HUES48 (cell line): ENCODE measurements around the gene CTBP2.

Source experiments
- H3K27ac ChIP-seq: one replicate; pipeline ENCODE4 v1.7.0; 2013; ENCODE audit warnings: low read depth, low read length, inconsistent platforms
- H3K27me3 ChIP-seq: 2 replicates; pipeline ENCODE4 v1.6.1; 2013; ENCODE audit warnings: mild to moderate bottlenecking, low read length; ENCODE audit not compliant: control insufficient read depth, insufficient read depth
- H3K36me3 ChIP-seq: 2 replicates; pipeline ENCODE4 v1.6.1; 2013; ENCODE audit warnings: low read length; ENCODE audit not compliant: control insufficient read depth, insufficient read depth
- H3K4me1 ChIP-seq: 2 replicates; pipeline ENCODE4 v1.6.1; 2013; ENCODE audit warnings: mild to moderate bottlenecking, low read length; ENCODE audit not compliant: control insufficient read depth, insufficient read depth
- H3K4me3 ChIP-seq: 2 replicates; pipeline ENCODE4 v1.5.1; 2013; ENCODE audit warnings: mild to moderate bottlenecking, low read depth, low read length
- H3K9ac ChIP-seq: 2 replicates; pipeline ENCODE4 v1.6.1; 2013; ENCODE audit warnings: mild to moderate bottlenecking, low read depth, low read length, moderate library complexity
- H3K9me3 ChIP-seq: 2 replicates; pipeline ENCODE4 v1.6.1; 2013; ENCODE audit warnings: low read length; ENCODE audit not compliant: control insufficient read depth, insufficient read depth

Gene CTBP2

GRCh38 chr10:125107166-125107949 is 53.0 kb downstream of the CTBP2 start:
- peaks cover 65% of the 10 kb centered on the region for H3K36me3 ChIP-seq
- peaks cover 26% of the 10 kb centered on the region for H3K4me1 ChIP-seq
- no peaks in the 10 kb centered on the region for H3K27me3 ChIP-seq
- no peak overlapping the region for H3K9ac ChIP-seq
- H3K9me3 ChIP-seq, result no peaks in the 10 kb centered on the region
- H3K27ac ChIP-seq, result no peak overlapping the region
- H3K4me3 ChIP-seq, result no peak overlapping the region

- Histone ChIP-seq H3K4me1 (peaks cover 34% of the 10 kb centered on the region), H3K4me3 (no peak overlapping the region), H3K9me3 (no peaks in the 10 kb centered on the region), H3K27me3 (no peaks in the 10 kb centered on the region), H3K36me3 (peaks cover 70% of the 10 kb centered on the region), H3K9ac (no peak overlapping the region), H3K27ac (no peak overlapping the region)
These were observed 53.8 kb downstream of the CTBP2 start for GRCh38 chr10:125106586-125106985.

GRCh38 chr10:125105706-125106255 is 54.6 kb downstream of the CTBP2 start:
- H3K4me1 ChIP-seq, result peaks cover 42% of the 10 kb centered on the region
- H3K9me3 ChIP-seq, result no peaks in the 10 kb centered on the region
- H3K27ac ChIP-seq, result no peak overlapping the region
- no peaks in the 10 kb centered on the region for H3K27me3 ChIP-seq
- no peak overlapping the region for H3K4me3 ChIP-seq
- no peak overlapping the region for H3K9ac ChIP-seq
- peaks cover 71% of the 10 kb centered on the region for H3K36me3 ChIP-seq

- Histone ChIP-seq H3K9me3 (no peaks in the 10 kb centered on the region), H3K4me1 (peaks cover 45% of the 10 kb centered on the region), H3K27me3 (no peaks in the 10 kb centered on the region), H3K9ac (no peak overlapping the region), H3K4me3 (no peak overlapping the region), H3K36me3 (peaks cover 70% of the 10 kb centered on the region), H3K27ac (no peak overlapping the region)
These were observed 55.2 kb downstream of the CTBP2 start for GRCh38 chr10:125105155-125105554.

- Histone ChIP-seq H3K27me3 (no peaks in the 10 kb centered on the region), H3K27ac (no peak overlapping the region), H3K9ac (no peak overlapping the region), H3K36me3 (peaks cover 70% of the 10 kb centered on the region), H3K9me3 (no peaks in the 10 kb centered on the region), H3K4me3 (no peak overlapping the region), H3K4me1 (peaks cover 45% of the 10 kb centered on the region)
These were observed 55.8 kb downstream of the CTBP2 start for GRCh38 chr10:125104559-125104958.

GRCh38 chr10:125103924-125104323 is 56.4 kb downstream of the CTBP2 start:
- Histone ChIP-seq H3K4me3 (no peak overlapping the region), H3K27ac (no peak overlapping the region), H3K9me3 (no peaks in the 10 kb centered on the region), H3K27me3 (no peaks in the 10 kb centered on the region), H3K4me1 (peaks cover 45% of the 10 kb centered on the region), H3K9ac (no peak overlapping the region), H3K36me3 (peaks cover 66% of the 10 kb centered on the region)

GRCh38 chr10:125103466-125103865 is 56.9 kb downstream of the CTBP2 start:
- H3K4me3 ChIP-seq, result no peak overlapping the region
- peaks cover 45% of the 10 kb centered on the region for H3K4me1 ChIP-seq
- no peak overlapping the region for H3K27ac ChIP-seq
- no peak overlapping the region for H3K9ac ChIP-seq
- peaks cover 62% of the 10 kb centered on the region for H3K36me3 ChIP-seq
- H3K9me3 ChIP-seq, result no peaks in the 10 kb centered on the region
- no peaks in the 10 kb centered on the region for H3K27me3 ChIP-seq

- Histone ChIP-seq H3K4me1 (peaks cover 45% of the 10 kb centered on the region), H3K9ac (no peak overlapping the region), H3K36me3 (peaks cover 55% of the 10 kb centered on the region), H3K27ac (no peak overlapping the region), H3K27me3 (no peaks in the 10 kb centered on the region), H3K4me3 (no peak overlapping the region), H3K9me3 (no peaks in the 10 kb centered on the region)
These were observed 57.5 kb downstream of the CTBP2 start for GRCh38 chr10:125102821-125103220.

GRCh38 chr10:125102246-125102645 is 58.1 kb downstream of the CTBP2 start:
- no peak overlapping the region for H3K9ac ChIP-seq
- no peak overlapping the region for H3K27ac ChIP-seq
- H3K36me3 ChIP-seq, result peaks cover 54% of the 10 kb centered on the region
- H3K27me3 ChIP-seq, result no peaks in the 10 kb centered on the region
- H3K4me1 ChIP-seq, result peaks cover 50% of the 10 kb centered on the region
- H3K4me3 ChIP-seq, result no peak overlapping the region
- no peaks in the 10 kb centered on the region for H3K9me3 ChIP-seq

- no peaks in the 10 kb centered on the region for H3K9me3 ChIP-seq
- no peak overlapping the region for H3K27ac ChIP-seq
- peaks cover 53% of the 10 kb centered on the region for H3K4me1 ChIP-seq
- no peaks in the 10 kb centered on the region for H3K27me3 ChIP-seq
- no peak overlapping the region for H3K4me3 ChIP-seq
- H3K9ac ChIP-seq, result no peak overlapping the region
- H3K36me3 ChIP-seq, result peaks cover 51% of the 10 kb centered on the region
These were observed 58.8 kb downstream of the CTBP2 start for GRCh38 chr10:125101581-125101980.

GRCh38 chr10:125101049-125101448 is 59.3 kb downstream of the CTBP2 start:
- no peak overlapping the region for H3K9ac ChIP-seq
- no peaks in the 10 kb centered on the region for H3K27me3 ChIP-seq
- peaks cover 46% of the 10 kb centered on the region for H3K36me3 ChIP-seq
- H3K4me3 ChIP-seq, result no peak overlapping the region
- no peak overlapping the region for H3K27ac ChIP-seq
- peaks cover 53% of the 10 kb centered on the region for H3K4me1 ChIP-seq
- H3K9me3 ChIP-seq, result no peaks in the 10 kb centered on the region
